ENCODE results near the gene ZNF91. TPM values are rescaled to one million over a fixed set of nuclear protein-coding genes. Genes with fewer than 3 reads are reported as not detected.

ZNF91 gene
- total and polyA plus RNA-seq, 4 donors: 2.9 to 25.9 (median 14.2) TPM

DNA sequence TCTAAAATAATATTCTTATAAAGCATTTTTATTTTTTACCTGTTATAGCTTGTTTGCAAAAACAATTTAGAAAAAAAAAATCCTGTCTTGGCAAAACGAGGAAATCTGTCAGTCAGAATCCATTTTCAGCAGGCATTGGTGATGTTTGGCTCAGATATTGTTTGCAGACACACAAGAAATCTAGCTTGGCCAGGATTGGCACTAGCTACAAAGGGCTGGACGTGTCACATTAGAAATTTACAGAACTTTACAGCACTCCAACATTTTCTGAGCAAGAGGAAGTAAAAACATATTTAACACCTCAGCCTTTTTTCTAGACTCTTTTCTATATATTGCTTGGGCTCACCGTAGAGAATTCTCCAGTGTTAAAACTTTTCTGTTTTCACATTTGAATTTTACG, 9.9 kb downstream of the ZNF91 start:
- no peak for TF ChIP-seq FOXA1 (IDR thresholded peaks at IDR 0.05)
- no peak for TF ChIP-seq RAD21 (IDR thresholded peaks at IDR 0.05)
- TF ChIP-seq YY1 (IDR thresholded peaks at IDR 0.05): no peak
- TF ChIP-seq, protein P1, sequence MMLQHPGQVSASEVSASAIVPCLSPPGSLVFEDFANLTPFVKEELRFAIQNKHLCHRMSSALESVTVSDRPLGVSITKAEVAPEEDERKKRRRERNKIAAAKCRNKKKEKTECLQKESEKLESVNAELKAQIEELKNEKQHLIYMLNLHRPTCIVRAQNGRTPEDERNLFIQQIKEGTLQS (IDR thresholded peaks at IDR 0.05): no peak
- no peak for TF ChIP-seq HNF4G (IDR thresholded peaks at IDR 0.05)
- TF ChIP-seq, protein P2, sequence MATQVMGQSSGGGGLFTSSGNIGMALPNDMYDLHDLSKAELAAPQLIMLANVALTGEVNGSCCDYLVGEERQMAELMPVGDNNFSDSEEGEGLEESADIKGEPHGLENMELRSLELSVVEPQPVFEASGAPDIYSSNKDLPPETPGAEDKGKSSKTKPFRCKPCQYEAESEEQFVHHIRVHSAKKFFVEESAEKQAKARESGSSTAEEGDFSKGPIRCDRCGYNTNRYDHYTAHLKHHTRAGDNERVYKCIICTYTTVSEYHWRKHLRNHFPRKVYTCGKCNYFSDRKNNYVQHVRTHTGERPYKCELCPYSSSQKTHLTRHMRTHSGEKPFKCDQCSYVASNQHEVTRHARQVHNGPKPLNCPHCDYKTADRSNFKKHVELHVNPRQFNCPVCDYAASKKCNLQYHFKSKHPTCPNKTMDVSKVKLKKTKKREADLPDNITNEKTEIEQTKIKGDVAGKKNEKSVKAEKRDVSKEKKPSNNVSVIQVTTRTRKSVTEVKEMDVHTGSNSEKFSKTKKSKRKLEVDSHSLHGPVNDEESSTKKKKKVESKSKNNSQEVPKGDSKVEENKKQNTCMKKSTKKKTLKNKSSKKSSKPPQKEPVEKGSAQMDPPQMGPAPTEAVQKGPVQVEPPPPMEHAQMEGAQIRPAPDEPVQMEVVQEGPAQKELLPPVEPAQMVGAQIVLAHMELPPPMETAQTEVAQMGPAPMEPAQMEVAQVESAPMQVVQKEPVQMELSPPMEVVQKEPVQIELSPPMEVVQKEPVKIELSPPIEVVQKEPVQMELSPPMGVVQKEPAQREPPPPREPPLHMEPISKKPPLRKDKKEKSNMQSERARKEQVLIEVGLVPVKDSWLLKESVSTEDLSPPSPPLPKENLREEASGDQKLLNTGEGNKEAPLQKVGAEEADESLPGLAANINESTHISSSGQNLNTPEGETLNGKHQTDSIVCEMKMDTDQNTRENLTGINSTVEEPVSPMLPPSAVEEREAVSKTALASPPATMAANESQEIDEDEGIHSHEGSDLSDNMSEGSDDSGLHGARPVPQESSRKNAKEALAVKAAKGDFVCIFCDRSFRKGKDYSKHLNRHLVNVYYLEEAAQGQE (IDR thresholded peaks at IDR 0.05): no peak
- TF ChIP-seq, protein P3, sequence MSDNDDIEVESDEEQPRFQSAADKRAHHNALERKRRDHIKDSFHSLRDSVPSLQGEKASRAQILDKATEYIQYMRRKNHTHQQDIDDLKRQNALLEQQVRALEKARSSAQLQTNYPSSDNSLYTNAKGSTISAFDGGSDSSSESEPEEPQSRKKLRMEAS (IDR thresholded peaks at IDR 0.05): no peak
- no peak for TF ChIP-seq FOXA2 (IDR thresholded peaks at IDR 0.05)
- no peak for TF ChIP-seq TAF1 (conservative IDR thresholded peaks at IDR 0.05)
- no peak for TF ChIP-seq JUND (IDR thresholded peaks at IDR 0.05)
- Histone ChIP-seq H3K27me3 (ENCODE audit: control insufficient read depth in 4 of 4, insufficient read depth in 4 of 4, low read length in 3 of 4) (no peaks in the 10 kb centered on the region), H3K4me3 (ENCODE audit: low read depth in 1 of 3, low read length in 3 of 3) (no peak overlapping the region), H3K4me1 (ENCODE audit: control insufficient read depth in 4 of 4, insufficient read depth in 4 of 4, low read length in 3 of 4) (no peaks in the 10 kb centered on the region), H3K27ac (ENCODE audit: low read depth in 1 of 2, low read length in 2 of 2) (no peak overlapping the region), H3K9me3 (ENCODE audit: control insufficient read depth in 4 of 4, low read length in 3 of 4) (peaks cover 6 to 49% (median 15%) of the 10 kb centered on the region in 4 donors), H3K9ac (ENCODE audit: low read depth in 1 of 2, low read length in 2 of 2) (no peak overlapping the region), H3K36me3 (ENCODE audit: control insufficient read depth in 4 of 4, insufficient read depth in 3 of 4, low read depth in 1 of 4, low read length in 3 of 4) (peaks cover 4 to 44% (median 38%) of the 10 kb centered on the region in 4 donors)
- WGBS: 78% methylated on average over 4 of the region's 4 CpGs
- DNase-seq (ENCODE audit: low spot score): no peak

DNA sequence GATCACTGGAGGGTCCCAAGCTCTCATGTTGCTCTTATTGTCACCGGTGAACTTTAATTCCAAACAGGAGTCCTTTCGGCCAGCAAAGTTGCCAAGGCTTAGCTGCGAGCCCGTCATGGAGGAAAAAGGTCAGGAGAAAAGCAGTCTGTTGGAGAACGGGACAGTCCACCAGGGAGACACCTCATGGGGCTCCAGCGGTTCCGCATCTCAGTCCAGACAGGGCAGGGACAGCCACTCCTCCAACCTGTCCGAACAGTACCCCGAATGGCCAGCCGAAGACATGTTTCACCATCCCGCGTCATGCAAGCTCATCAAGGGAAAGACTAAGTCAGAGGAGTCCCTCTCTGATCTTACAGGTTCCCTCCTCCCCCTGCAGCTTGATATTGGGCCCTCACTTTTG, 10.4 kb downstream of the ZNF91 start:
- no peak overlapping the region for H3K9ac ChIP-seq (ENCODE audit: low read depth in 1 of 2, low read length in 2 of 2)
- no peaks in the 10 kb centered on the region for H3K27me3 ChIP-seq (ENCODE audit: control insufficient read depth in 4 of 4, insufficient read depth in 4 of 4, low read length in 3 of 4)
- no peak for TF ChIP-seq NR2F2 (IDR thresholded peaks at IDR 0.05)
- no peak for TF ChIP-seq RXRA (IDR thresholded peaks at IDR 0.05)
- no peak for TF ChIP-seq HNF4G (IDR thresholded peaks at IDR 0.05)
- TF ChIP-seq, protein P1 (IDR thresholded peaks at IDR 0.05): no peak
- no peak for TF ChIP-seq RAD21 (IDR thresholded peaks at IDR 0.05)
- TF ChIP-seq, protein P3 (IDR thresholded peaks at IDR 0.05): no peak
- TF ChIP-seq, protein P2 (IDR thresholded peaks at IDR 0.05): no peak
- no peak for TF ChIP-seq FOXA1 (IDR thresholded peaks at IDR 0.05)
- no peak for TF ChIP-seq JUND (IDR thresholded peaks at IDR 0.05)
- TF ChIP-seq YY1 (IDR thresholded peaks at IDR 0.05): no peak
- no peak for TF ChIP-seq HNF4A (conservative IDR thresholded peaks at IDR 0.05)
- TF ChIP-seq EGR1 (IDR thresholded peaks at IDR 0.05; ENCODE audit: low read depth in 2 of 2): no peak
- no peak for TF ChIP-seq SP1 (IDR thresholded peaks at IDR 0.05)
- TF ChIP-seq, protein P4, sequence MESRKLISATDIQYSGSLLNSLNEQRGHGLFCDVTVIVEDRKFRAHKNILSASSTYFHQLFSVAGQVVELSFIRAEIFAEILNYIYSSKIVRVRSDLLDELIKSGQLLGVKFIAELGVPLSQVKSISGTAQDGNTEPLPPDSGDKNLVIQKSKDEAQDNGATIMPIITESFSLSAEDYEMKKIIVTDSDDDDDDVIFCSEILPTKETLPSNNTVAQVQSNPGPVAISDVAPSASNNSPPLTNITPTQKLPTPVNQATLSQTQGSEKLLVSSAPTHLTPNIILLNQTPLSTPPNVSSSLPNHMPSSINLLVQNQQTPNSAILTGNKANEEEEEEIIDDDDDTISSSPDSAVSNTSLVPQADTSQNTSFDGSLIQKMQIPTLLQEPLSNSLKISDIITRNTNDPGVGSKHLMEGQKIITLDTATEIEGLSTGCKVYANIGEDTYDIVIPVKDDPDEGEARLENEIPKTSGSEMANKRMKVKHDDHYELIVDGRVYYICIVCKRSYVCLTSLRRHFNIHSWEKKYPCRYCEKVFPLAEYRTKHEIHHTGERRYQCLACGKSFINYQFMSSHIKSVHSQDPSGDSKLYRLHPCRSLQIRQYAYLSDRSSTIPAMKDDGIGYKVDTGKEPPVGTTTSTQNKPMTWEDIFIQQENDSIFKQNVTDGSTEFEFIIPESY (IDR thresholded peaks at IDR 0.05): no peak
- no peak for TF ChIP-seq FOXA2 (IDR thresholded peaks at IDR 0.05)
- TF ChIP-seq, protein P5, sequence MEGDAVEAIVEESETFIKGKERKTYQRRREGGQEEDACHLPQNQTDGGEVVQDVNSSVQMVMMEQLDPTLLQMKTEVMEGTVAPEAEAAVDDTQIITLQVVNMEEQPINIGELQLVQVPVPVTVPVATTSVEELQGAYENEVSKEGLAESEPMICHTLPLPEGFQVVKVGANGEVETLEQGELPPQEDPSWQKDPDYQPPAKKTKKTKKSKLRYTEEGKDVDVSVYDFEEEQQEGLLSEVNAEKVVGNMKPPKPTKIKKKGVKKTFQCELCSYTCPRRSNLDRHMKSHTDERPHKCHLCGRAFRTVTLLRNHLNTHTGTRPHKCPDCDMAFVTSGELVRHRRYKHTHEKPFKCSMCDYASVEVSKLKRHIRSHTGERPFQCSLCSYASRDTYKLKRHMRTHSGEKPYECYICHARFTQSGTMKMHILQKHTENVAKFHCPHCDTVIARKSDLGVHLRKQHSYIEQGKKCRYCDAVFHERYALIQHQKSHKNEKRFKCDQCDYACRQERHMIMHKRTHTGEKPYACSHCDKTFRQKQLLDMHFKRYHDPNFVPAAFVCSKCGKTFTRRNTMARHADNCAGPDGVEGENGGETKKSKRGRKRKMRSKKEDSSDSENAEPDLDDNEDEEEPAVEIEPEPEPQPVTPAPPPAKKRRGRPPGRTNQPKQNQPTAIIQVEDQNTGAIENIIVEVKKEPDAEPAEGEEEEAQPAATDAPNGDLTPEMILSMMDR (IDR thresholded peaks at IDR 0.05; ENCODE audit: low read depth, low read length, missing input control): no peak
- no peak for TF ChIP-seq GABPA (IDR thresholded peaks at IDR 0.05 in 1 of 2, conservative IDR thresholded peaks at IDR 0.05 in 1 of 2)
- TF ChIP-seq TAF1 (conservative IDR thresholded peaks at IDR 0.05): no peak
- no peak overlapping the region for H3K27ac ChIP-seq (ENCODE audit: low read depth in 1 of 2, low read length in 2 of 2)
- peak overlapping the region in 2 of 3 donors; percentile 14 to 28 for H3K4me3 ChIP-seq (ENCODE audit: low read depth in 1 of 3, low read length in 3 of 3)
- no peak for DNase-seq (ENCODE audit: low spot score)
- no peaks in the 10 kb centered on the region for H3K4me1 ChIP-seq (ENCODE audit: control insufficient read depth in 4 of 4, insufficient read depth in 4 of 4, low read length in 3 of 4)
- peaks cover 8 to 53% (median 15%) of the 10 kb centered on the region in 4 donors for H3K9me3 ChIP-seq (ENCODE audit: control insufficient read depth in 4 of 4, low read length in 3 of 4)
- WGBS: 98% methylated on average over 12 of the region's 12 CpGs
- H3K36me3 ChIP-seq (ENCODE audit: control insufficient read depth in 4 of 4, insufficient read depth in 3 of 4, low read depth in 1 of 4, low read length in 3 of 4): peaks cover 4 to 48% (median 41%) of the 10 kb centered on the region in 4 donors
